ENCODE results near the gene PCGF3. TPM values are rescaled to one million over a fixed set of nuclear protein-coding genes. Genes with fewer than 3 reads are reported as not detected.

PCGF3 gene
- total RNA-seq, 6 experiments from 2014 or later: 13.0 to 23.5 (median 14.7) TPM

DNA sequence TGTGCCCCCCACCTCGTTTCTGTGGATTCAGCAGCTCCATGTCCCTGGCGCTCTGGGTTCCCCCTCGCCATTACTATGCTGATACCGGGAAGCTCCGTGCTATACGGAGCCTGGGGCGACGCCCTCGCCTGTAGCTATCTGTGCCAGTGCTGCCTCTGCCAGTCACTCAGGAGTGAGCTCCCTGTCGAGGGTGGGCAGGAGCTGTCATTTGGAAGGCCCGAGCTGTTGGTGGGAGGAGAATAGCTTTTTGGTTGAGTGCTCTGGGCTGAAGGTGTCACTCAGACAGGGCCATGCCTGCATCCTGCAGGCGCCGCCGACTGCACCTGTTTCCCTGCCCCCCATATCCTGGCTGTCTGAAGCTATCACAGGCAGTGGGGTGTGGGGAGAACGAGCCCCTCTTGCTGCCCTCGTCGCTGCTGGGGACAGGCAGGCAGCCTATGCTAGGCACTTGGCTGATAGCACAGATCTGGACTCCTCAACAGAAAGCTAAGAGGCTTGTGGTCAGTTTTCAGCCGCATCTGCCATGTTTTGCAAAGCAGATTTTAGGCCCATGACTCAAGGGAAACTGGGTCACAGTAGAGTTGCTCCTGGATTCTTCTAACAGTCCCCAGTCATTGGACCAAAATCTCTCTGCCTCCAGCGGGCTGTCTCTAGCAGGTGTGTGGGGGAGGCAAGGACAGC is 88.4 kb downstream of the PCGF3 start:
- WGBS (ENCODE audit: insufficient coverage, low coverage, low lambda C conversion rate, missing lambda C conversion rate): 52% methylated on average over 10 of the region's 19 CpGs
- H3K9me3 ChIP-seq: no peaks in the 10 kb centered on the region
- TF ChIP-seq POLR2A (IDR thresholded peaks at IDR 0.05) (no peak), CTCF (IDR thresholded peaks at IDR 0.05) (no peak)
- no peaks in the 10 kb centered on the region for H3K36me3 ChIP-seq
- no peaks in the 10 kb centered on the region for H3K27me3 ChIP-seq
- H3K27ac ChIP-seq: no peak overlapping the region
- H3K4me1 ChIP-seq: peaks cover 0 to 25% (median 4%) of the 10 kb centered on the region in 4 donors
- intact Hi-C loops (cut with DNase I): no loop called here
- DNase-seq (peak in 1 of 3 donors; percentile 41), ATAC-seq (no peak)
- H3K4me3 ChIP-seq: no peak overlapping the region

- H3K4me3 ChIP-seq: peak overlapping the region in 1 of 3 donors; percentile 11
- DNase-seq (peak in 1 of 3 donors; percentile 54), ATAC-seq (peak; percentile 6 to 21 (median 12))
- TF ChIP-seq CTCF (IDR thresholded peaks at IDR 0.05): no peak
- no peak for TF ChIP-seq POLR2A (IDR thresholded peaks at IDR 0.05)
- H3K27ac ChIP-seq: no peak overlapping the region
- H3K9me3 ChIP-seq: no peaks in the 10 kb centered on the region
- peaks cover 0 to 19% (median 0%) of the 10 kb centered on the region in 4 donors for H3K4me1 ChIP-seq
- WGBS (ENCODE audit: insufficient coverage, low coverage, low lambda C conversion rate, missing lambda C conversion rate): 0% methylated on average over 1 of the region's 71 CpGs
- intact Hi-C loops (cut with DNase I): no loop called here
- no peaks in the 10 kb centered on the region for H3K36me3 ChIP-seq
- no peaks in the 10 kb centered on the region for H3K27me3 ChIP-seq
Measured at GRCh38 chr4:794900-795725, 89.5 kb downstream of the PCGF3 start.

- no peak overlapping the region for H3K4me3 ChIP-seq
- 13% methylated on average over 3 of the region's 20 CpGs for WGBS (ENCODE audit: insufficient coverage, low coverage, low lambda C conversion rate, missing lambda C conversion rate)
- DNase-seq (peak in 1 of 3 donors; percentile 43), ATAC-seq (no peak)
- no peaks in the 10 kb centered on the region for H3K27me3 ChIP-seq
- peaks cover 0 to 19% (median 0%) of the 10 kb centered on the region in 4 donors for H3K4me1 ChIP-seq
- no peaks in the 10 kb centered on the region for H3K36me3 ChIP-seq
- intact Hi-C loops (cut with DNase I): no loop called here
- no peaks in the 10 kb centered on the region for H3K9me3 ChIP-seq
- no peak overlapping the region for H3K27ac ChIP-seq
- TF ChIP-seq CTCF (IDR thresholded peaks at IDR 0.05) (no peak), POLR2A (IDR thresholded peaks at IDR 0.05) (no peak)
Measured at GRCh38 chr4:795726-796119, 90.1 kb downstream of the PCGF3 start.

DNA sequence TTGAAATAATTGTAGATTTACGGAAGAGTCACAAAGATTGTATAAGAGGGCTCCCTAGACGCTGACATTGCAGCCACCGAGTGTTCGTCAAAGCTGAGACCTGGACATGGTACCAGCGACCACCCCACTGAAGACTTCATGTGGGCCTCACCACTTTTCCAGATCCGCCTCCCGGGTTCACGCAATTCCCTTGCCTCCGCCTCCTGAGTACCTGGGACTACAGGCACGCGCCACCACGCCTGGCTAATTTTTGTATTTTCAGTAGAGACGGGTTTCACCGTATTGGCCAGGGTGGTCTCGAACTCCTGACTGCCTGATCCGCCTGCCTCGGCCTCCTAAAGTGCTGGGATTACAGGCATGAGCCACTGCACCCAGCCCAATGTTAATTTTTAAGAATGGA is 90.6 kb downstream of the PCGF3 start:
- Histone ChIP-seq H3K27ac (no peak overlapping the region), H3K27me3 (no peaks in the 10 kb centered on the region), H3K9me3 (no peaks in the 10 kb centered on the region), H3K36me3 (no peaks in the 10 kb centered on the region), H3K4me3 (no peak overlapping the region), H3K4me1 (peaks cover 0 to 19% (median 0%) of the 10 kb centered on the region in 4 donors)
- TF ChIP-seq POLR2A (IDR thresholded peaks at IDR 0.05) (no peak), CTCF (IDR thresholded peaks at IDR 0.05) (no peak)
- ATAC-seq: no peak
- intact Hi-C loops (cut with DNase I): no loop called here
- DNase-seq: peak in 1 of 3 donors; percentile 25
- WGBS (ENCODE audit: insufficient coverage, low coverage, low lambda C conversion rate, missing lambda C conversion rate): 96% methylated on average over 11 of the region's 17 CpGs

Measured in right lobe of liver (tissue), 6 donors.